ENCODE data around the gene SIGLEC1.

The SIGLEC1 gene

DNA sequence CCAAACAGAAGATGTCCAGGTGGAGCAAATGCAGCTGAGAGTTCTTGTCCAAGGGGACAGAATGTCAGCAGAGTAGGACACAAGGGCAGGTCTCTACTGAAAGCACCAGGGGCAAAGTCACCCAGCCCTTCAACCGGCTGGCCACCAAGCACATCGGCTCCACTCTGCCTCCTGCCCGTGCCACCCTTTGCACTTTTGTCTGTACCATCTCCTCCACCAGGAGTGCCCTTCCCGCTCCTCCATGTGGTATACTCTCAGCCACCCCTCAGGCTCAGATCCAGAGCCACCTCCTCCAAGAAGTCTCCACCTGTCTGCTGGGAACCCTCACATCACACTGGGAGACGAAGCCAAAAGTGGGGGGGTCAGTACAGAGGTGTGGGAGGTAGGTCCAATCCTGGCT, 16.0 kb upstream of the SIGLEC1 start:
- Histone ChIP-seq H3K4me1 (ENCODE audit: insufficient read depth, low read length, poor library complexity, severe bottlenecking) (peaks cover 3% of the 10 kb centered on the region), H3K4me3 (ENCODE audit: low read length, poor library complexity, severe bottlenecking) (no peak overlapping the region), H2AFZ (ENCODE audit: low read length) (peak overlapping the region; percentile 56; the same call in 1 of the 2 replicates), H3K4me2 (ENCODE audit: low read depth, low read length, poor library complexity, severe bottlenecking) (no peak overlapping the region), H3K79me2 (ENCODE audit: insufficient read depth, low read length) (no peaks in the 10 kb centered on the region), H3K9ac (ENCODE audit: low read depth, low read length, poor library complexity, severe bottlenecking) (no peak overlapping the region), H3K36me3 (ENCODE audit: insufficient read depth, low read length) (no peaks in the 10 kb centered on the region), H3K9me2 (replicated peaks; ENCODE audit: low read depth, low read length) (no peaks in the 10 kb centered on the region), H3F3A (ENCODE audit: low read depth) (no peaks in the 10 kb centered on the region), H4K20me1 (ENCODE audit: insufficient read depth, low read length, poor library complexity, severe bottlenecking) (no peaks in the 10 kb centered on the region), H3K9me3 (ENCODE audit: insufficient read depth, low read depth, low read length) (no peaks in the 10 kb centered on the region), H3K27me3 (ENCODE audit: insufficient read depth, low read length, poor library complexity, severe bottlenecking) (no peaks in the 10 kb centered on the region)
- TF ChIP-seq, protein P1, sequence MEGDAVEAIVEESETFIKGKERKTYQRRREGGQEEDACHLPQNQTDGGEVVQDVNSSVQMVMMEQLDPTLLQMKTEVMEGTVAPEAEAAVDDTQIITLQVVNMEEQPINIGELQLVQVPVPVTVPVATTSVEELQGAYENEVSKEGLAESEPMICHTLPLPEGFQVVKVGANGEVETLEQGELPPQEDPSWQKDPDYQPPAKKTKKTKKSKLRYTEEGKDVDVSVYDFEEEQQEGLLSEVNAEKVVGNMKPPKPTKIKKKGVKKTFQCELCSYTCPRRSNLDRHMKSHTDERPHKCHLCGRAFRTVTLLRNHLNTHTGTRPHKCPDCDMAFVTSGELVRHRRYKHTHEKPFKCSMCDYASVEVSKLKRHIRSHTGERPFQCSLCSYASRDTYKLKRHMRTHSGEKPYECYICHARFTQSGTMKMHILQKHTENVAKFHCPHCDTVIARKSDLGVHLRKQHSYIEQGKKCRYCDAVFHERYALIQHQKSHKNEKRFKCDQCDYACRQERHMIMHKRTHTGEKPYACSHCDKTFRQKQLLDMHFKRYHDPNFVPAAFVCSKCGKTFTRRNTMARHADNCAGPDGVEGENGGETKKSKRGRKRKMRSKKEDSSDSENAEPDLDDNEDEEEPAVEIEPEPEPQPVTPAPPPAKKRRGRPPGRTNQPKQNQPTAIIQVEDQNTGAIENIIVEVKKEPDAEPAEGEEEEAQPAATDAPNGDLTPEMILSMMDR (conservative IDR thresholded peaks at IDR 0.05; ENCODE audit: low read length) = no peak
- no peak for TF ChIP-seq EZH2phosphoT487 (IDR thresholded peaks at IDR 0.05; ENCODE audit: borderline replicate concordance)

DNA sequence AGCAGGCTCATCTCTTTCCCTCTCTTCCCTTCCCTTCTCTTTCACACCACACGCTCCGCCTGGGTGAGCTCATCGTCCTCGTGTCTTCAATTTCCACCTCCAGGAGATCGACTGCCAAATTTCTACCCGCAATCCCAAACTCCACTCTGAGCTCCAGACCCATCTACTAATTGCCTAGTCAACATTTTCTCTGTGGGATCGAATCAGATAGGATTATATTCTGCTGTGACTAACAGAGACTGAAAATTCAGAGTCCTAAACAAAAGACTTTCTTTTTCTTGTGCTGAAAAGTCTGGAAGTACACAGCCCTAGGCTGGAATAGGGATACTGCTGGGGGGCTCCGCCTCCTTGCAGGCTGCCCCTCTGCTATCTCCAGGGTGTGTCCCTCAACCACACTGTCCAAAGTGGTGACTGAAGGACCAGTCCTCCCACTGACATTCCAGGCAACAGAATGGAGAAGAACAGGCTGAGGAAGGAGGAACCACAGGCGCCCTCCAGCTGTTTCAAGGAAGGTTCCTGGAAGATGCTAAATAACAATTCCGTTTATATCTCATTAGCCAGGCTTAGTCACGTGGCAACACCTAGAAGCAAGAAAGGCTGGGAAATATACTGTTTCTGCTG, 15.1 kb upstream of the SIGLEC1 start:
- no peaks in the 10 kb centered on the region for H3K27me3 ChIP-seq (ENCODE audit: insufficient read depth, low read length, poor library complexity, severe bottlenecking)
- H3K79me2 ChIP-seq (ENCODE audit: insufficient read depth, low read length) = no peaks in the 10 kb centered on the region
- H3K9me3 ChIP-seq (ENCODE audit: insufficient read depth, low read depth, low read length) = no peaks in the 10 kb centered on the region
- H3K4me2 ChIP-seq (ENCODE audit: low read depth, low read length, poor library complexity, severe bottlenecking) = no peak overlapping the region
- H3K4me1 ChIP-seq (ENCODE audit: insufficient read depth, low read length, poor library complexity, severe bottlenecking) = peaks cover 3% of the 10 kb centered on the region
- H3K4me3 ChIP-seq (ENCODE audit: low read length, poor library complexity, severe bottlenecking) = no peak overlapping the region
- no peaks in the 10 kb centered on the region for H3K9me2 ChIP-seq (replicated peaks; ENCODE audit: low read depth, low read length)
- H3F3A ChIP-seq (ENCODE audit: low read depth) = no peaks in the 10 kb centered on the region
- H2AFZ ChIP-seq (ENCODE audit: low read length) = peak overlapping the region; percentile 56; the same call in 1 of the 2 replicates
- H3K36me3 ChIP-seq (ENCODE audit: insufficient read depth, low read length) = no peaks in the 10 kb centered on the region
- H3K9ac ChIP-seq (ENCODE audit: low read depth, low read length, poor library complexity, severe bottlenecking) = no peak overlapping the region
- TF ChIP-seq, protein P1 (conservative IDR thresholded peaks at IDR 0.05; ENCODE audit: low read length) = no peak
- TF ChIP-seq EZH2phosphoT487 (IDR thresholded peaks at IDR 0.05; ENCODE audit: borderline replicate concordance) = no peak
- no peaks in the 10 kb centered on the region for H4K20me1 ChIP-seq (ENCODE audit: insufficient read depth, low read length, poor library complexity, severe bottlenecking)

DNA sequence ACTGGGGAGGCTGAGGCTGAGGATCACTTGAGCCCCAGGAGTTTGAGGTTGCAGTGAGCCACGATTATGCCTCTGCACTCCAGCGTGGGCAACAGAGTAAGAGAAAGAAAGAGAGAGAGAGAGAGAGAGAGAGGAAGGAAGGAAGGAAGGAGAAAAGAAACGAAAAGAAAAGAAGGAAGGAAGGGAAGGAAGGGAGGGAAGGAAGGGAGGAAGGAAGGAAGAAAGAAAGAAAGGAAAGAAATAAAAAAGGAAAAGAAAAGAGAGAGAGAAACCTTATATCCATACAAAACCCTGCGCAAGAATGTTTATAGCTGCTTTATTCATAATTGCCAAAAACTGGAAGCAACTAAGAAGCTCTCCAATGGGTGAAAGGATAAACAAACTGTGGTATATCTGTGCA, 12.0 kb upstream of the SIGLEC1 start:
- no peaks in the 10 kb centered on the region for H3K9me3 ChIP-seq (ENCODE audit: insufficient read depth, low read depth, low read length)
- H3K79me2 ChIP-seq (ENCODE audit: insufficient read depth, low read length) = no peaks in the 10 kb centered on the region
- TF ChIP-seq EZH2phosphoT487 (IDR thresholded peaks at IDR 0.05; ENCODE audit: borderline replicate concordance) = no peak
- TF ChIP-seq, protein P1 (conservative IDR thresholded peaks at IDR 0.05; ENCODE audit: low read length) = no peak
- H3K9me2 ChIP-seq (replicated peaks; ENCODE audit: low read depth, low read length) = no peaks in the 10 kb centered on the region
- no peak overlapping the region for H3K4me3 ChIP-seq (ENCODE audit: low read length, poor library complexity, severe bottlenecking)
- no peaks in the 10 kb centered on the region for H3K27me3 ChIP-seq (ENCODE audit: insufficient read depth, low read length, poor library complexity, severe bottlenecking)
- H3K36me3 ChIP-seq (ENCODE audit: insufficient read depth, low read length) = no peaks in the 10 kb centered on the region
- no peak overlapping the region for H3K9ac ChIP-seq (ENCODE audit: low read depth, low read length, poor library complexity, severe bottlenecking)
- no peak overlapping the region for H2AFZ ChIP-seq (ENCODE audit: low read length)
- no peaks in the 10 kb centered on the region for H3F3A ChIP-seq (ENCODE audit: low read depth)
- no peaks in the 10 kb centered on the region for H3K4me1 ChIP-seq (ENCODE audit: insufficient read depth, low read length, poor library complexity, severe bottlenecking)
- no peaks in the 10 kb centered on the region for H4K20me1 ChIP-seq (ENCODE audit: insufficient read depth, low read length, poor library complexity, severe bottlenecking)
- no peak overlapping the region for H3K4me2 ChIP-seq (ENCODE audit: low read depth, low read length, poor library complexity, severe bottlenecking)
